Measurements from ENCODE around the gene GRHPR. TPM values are rescaled to one million over a fixed set of nuclear protein-coding genes. Genes with fewer than 3 reads are reported as not detected.

The GRHPR gene
- polyA plus RNA-seq, 2 of the 4 experiments (the other 2 are of a cell fraction): 111 to 146 TPM

- H3K4me3 ChIP-seq: no peak overlapping the region
- DNase-seq (ENCODE audit: low read depth in 1 of 2, low spot score in 1 of 2) (no peak), FAIRE-seq (no peak), ATAC-seq (no peak)
- TF ChIP-seq ZSCAN20 (CRISPR knock-in tag; IDR thresholded peaks at IDR 0.05) (no peak), MAFK (IDR thresholded peaks at IDR 0.05; ENCODE audit: partially characterized antibody) (peak; percentile 71)
- ChIA-PET POLR2A (interaction anchor here (0.9 to 1.1 kb wide), 2 partner anchors 15 kb away, joined by 3 read pairs; partner anchors contain the start of gene ZBTB5), CTCF (interaction anchor here (0.6 to 1.9 kb wide), 6 partner anchors 8 to 149 kb away, joined by 3 to 7 read pairs (median 3); no protein-coding TSS in a partner anchor)
- H3K4me1 ChIP-seq: peaks cover 35% of the 10 kb centered on the region
- WGBS (ENCODE audit: missing lambda C conversion rate): 93% methylated on average over 12 of the region's 12 CpGs
- H3K4me2 ChIP-seq: no peak overlapping the region
- no peak overlapping the region for H3K27ac ChIP-seq
- no peaks in the 10 kb centered on the region for H3K9me3 ChIP-seq
Measured at GRCh38 chr9:37449862-37450632, 27.6 kb downstream of the GRHPR start.

- ATAC-seq: no peak
- DNase-seq (ENCODE audit: low read depth in 1 of 2, low spot score in 1 of 2): no peak
- no peak for FAIRE-seq
- CTCF ChIA-PET: interaction anchor here (0.6 to 1.9 kb wide), 3 partner anchors 10 to 37 kb away, joined by 3 to 7 read pairs (median 3); no protein-coding TSS in a partner anchor
- no peaks in the 10 kb centered on the region for H3K9me3 ChIP-seq
- no peak overlapping the region for H3K27ac ChIP-seq
- TF ChIP-seq RARB (CRISPR knock-in tag; IDR thresholded peaks at IDR 0.05) (no peak), RNF2 (IDR thresholded peaks at IDR 0.05; ENCODE audit: borderline replicate concordance, low read depth) (no peak), NFE2L2 (conservative IDR thresholded peaks at IDR 0.05; ENCODE audit: low read length) (no peak), HDAC2 (IDR thresholded peaks at IDR 0.05) (no peak), MAFK (IDR thresholded peaks at IDR 0.05; ENCODE audit: partially characterized antibody) (peak; percentile 20), HOXA7 (CRISPR knock-in tag; IDR thresholded peaks at IDR 0.05) (no peak)
- TF ChIP-seq, protein P1, sequence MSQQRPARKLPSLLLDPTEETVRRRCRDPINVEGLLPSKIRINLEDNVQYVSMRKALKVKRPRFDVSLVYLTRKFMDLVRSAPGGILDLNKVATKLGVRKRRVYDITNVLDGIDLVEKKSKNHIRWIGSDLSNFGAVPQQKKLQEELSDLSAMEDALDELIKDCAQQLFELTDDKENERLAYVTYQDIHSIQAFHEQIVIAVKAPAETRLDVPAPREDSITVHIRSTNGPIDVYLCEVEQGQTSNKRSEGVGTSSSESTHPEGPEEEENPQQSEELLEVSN (IDR thresholded peaks at IDR 0.05; ENCODE audit: borderline replicate concordance, low read depth): no peak
- H3K4me1 ChIP-seq: peaks cover 41% of the 10 kb centered on the region; the same call in 2 of the 3 replicates
- no peak overlapping the region for H3K4me2 ChIP-seq
- POLR2A ChIA-PET: interaction anchor here (2.0 kb wide), 1 partner anchor 14 kb away, joined by 14 read pairs; the partner anchor contains the start of gene ZBTB5
- 79% methylated on average over 3 of the region's 3 CpGs for WGBS (ENCODE audit: missing lambda C conversion rate)
- no peak overlapping the region for H3K4me3 ChIP-seq
Measured at GRCh38 chr9:37451628-37452027, 29.1 kb downstream of the GRHPR start.

GRCh38 chr9:37452611-37453010 is 30.1 kb downstream of the GRHPR start:
- CTCF ChIA-PET: interaction anchor here (1.0 to 1.3 kb wide), 3 partner anchors 11 to 37 kb away, joined by 3 read pairs; no protein-coding TSS in a partner anchor
- H3K4me3 ChIP-seq: no peak overlapping the region
- TF ChIP-seq, protein P2, sequence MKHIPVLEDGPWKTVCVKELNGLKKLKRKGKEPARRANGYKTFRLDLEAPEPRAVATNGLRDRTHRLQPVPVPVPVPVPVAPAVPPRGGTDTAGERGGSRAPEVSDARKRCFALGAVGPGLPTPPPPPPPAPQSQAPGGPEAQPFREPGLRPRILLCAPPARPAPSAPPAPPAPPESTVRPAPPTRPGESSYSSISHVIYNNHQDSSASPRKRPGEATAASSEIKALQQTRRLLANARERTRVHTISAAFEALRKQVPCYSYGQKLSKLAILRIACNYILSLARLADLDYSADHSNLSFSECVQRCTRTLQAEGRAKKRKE (CRISPR knock-in tag; IDR thresholded peaks at IDR 0.05; ENCODE audit: low read depth): no peak
- no peak for TF ChIP-seq CBX8 (IDR thresholded peaks at IDR 0.05)
- no peak for TF ChIP-seq SREBF2 (IDR thresholded peaks at IDR 0.05)
- TF ChIP-seq ESRRA (IDR thresholded peaks at IDR 0.05; ENCODE audit: borderline replicate concordance, low read length): no peak
- TF ChIP-seq, protein P3, sequence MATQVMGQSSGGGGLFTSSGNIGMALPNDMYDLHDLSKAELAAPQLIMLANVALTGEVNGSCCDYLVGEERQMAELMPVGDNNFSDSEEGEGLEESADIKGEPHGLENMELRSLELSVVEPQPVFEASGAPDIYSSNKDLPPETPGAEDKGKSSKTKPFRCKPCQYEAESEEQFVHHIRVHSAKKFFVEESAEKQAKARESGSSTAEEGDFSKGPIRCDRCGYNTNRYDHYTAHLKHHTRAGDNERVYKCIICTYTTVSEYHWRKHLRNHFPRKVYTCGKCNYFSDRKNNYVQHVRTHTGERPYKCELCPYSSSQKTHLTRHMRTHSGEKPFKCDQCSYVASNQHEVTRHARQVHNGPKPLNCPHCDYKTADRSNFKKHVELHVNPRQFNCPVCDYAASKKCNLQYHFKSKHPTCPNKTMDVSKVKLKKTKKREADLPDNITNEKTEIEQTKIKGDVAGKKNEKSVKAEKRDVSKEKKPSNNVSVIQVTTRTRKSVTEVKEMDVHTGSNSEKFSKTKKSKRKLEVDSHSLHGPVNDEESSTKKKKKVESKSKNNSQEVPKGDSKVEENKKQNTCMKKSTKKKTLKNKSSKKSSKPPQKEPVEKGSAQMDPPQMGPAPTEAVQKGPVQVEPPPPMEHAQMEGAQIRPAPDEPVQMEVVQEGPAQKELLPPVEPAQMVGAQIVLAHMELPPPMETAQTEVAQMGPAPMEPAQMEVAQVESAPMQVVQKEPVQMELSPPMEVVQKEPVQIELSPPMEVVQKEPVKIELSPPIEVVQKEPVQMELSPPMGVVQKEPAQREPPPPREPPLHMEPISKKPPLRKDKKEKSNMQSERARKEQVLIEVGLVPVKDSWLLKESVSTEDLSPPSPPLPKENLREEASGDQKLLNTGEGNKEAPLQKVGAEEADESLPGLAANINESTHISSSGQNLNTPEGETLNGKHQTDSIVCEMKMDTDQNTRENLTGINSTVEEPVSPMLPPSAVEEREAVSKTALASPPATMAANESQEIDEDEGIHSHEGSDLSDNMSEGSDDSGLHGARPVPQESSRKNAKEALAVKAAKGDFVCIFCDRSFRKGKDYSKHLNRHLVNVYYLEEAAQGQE (IDR thresholded peaks at IDR 0.05): no peak
- TF ChIP-seq CEBPB (IDR thresholded peaks at IDR 0.05): no peak
- TF ChIP-seq POLR2A (IDR thresholded peaks at IDR 0.05; ENCODE audit: low read length): no peak
- no peak for TF ChIP-seq NFE2L2 (conservative IDR thresholded peaks at IDR 0.05; ENCODE audit: low read length)
- no peak for TF ChIP-seq HOXB13 (CRISPR knock-in tag; IDR thresholded peaks at IDR 0.05; ENCODE audit: low read depth)
- no peak for TF ChIP-seq HOXA7 (CRISPR knock-in tag; IDR thresholded peaks at IDR 0.05)
- WGBS (ENCODE audit: missing lambda C conversion rate): 82% methylated on average over 1 of the region's 1 CpG
- FAIRE-seq (no peak), ATAC-seq (peak in 1 of 2 experiments; percentile 37; a peak in 3 of 6 replicates), DNase-seq (ENCODE audit: low read depth in 1 of 2, low spot score in 1 of 2) (no peak)
- POLR2A ChIA-PET: interaction anchor here (2.0 kb wide), 1 partner anchor 13 kb away, joined by 14 read pairs; the partner anchor contains the start of gene ZBTB5
- H3K9me3 ChIP-seq: no peaks in the 10 kb centered on the region
- no peak overlapping the region for H3K4me2 ChIP-seq
- no peak overlapping the region for H3K27ac ChIP-seq
- peaks cover 50% of the 10 kb centered on the region for H3K4me1 ChIP-seq

All from A549 (cell line).